ENCODE measurements around the gene MEGF6. TPM values are rescaled to one million over a fixed set of nuclear protein-coding genes. Genes with fewer than 3 reads are reported as not detected.

Gene MEGF6
- total and polyA plus RNA-seq, 2 of the 8 experiments (the other 6 are each of a cell fraction or from before 2014, with no cell fraction given): 4.1 to 14.8 TPM

DNA sequence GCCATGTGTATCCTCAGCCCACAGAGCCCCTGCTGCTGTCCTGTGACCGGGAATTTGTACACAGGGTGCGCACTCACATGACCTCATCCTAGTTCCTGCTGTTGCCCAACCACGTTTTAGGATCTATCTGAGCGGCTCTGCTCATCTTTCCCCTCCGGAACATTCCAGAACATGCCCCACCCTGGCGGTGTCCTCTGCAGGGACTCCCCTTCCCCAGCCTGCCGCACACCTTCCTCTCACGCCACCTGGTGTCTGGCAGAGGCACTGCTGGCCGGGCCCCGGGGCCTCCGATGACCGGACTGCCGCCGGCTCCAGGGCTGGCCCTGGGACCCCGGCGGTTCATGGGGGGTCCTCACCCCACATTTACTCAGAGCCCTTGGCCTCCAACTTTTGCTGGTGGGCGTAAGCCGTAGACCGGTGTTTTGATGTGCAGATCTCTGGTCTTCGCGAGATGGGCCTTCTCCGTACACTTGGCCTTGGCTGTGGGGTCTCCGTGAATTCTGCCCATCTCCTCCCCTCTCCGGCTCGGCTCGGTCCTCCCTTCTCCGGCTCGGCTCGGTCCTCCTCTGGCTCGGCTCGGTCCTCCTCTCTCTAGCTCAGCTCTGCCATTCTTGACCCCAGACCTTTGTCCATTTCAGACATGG, 127.4 kb downstream of the MEGF6 start:
- Histone ChIP-seq H3K14ac (ENCODE audit: insufficient read length) (no peak overlapping the region), H3K27ac (ENCODE audit: low read depth, low read length) (no peak overlapping the region), H2BK20ac (ENCODE audit: low read length) (no peak overlapping the region), H3K9me3 (ENCODE audit: insufficient read depth in 2 of 2, low read depth in 1 of 2, low read length in 1 of 2) (peaks cover 8 to 13% of the 10 kb centered on the region in 2 experiments; a peak in 2 of 4 replicates), H3K4me2 (ENCODE audit: insufficient read depth in 1 of 2, low read depth in 2 of 2, low read length in 2 of 2) (no peak overlapping the region), H2BK120ac (replicated peaks; ENCODE audit: low read depth, low read length) (no peak overlapping the region), H2AFZ (ENCODE audit: low read length) (no peak overlapping the region), H2BK15ac (ENCODE audit: low read length) (0 out of 2 replicates have a peak overlapping the region, but pooled peaks have one; percentile 72), H3K79me2 (ENCODE audit: control insufficient read depth in 1 of 2, insufficient read depth in 2 of 2, low read length in 2 of 2) (no peaks in the 10 kb centered on the region), H3K79me1 (ENCODE audit: low read depth, low read length) (no peaks in the 10 kb centered on the region), H4K8ac (ENCODE audit: extremely low read depth, insufficient read depth, low read length) (no peak overlapping the region; the same call in 1 of the 2 replicates), H4K5ac (ENCODE audit: insufficient read length, low read depth, low read length) (peak overlapping the region; percentile 34), H3K18ac (ENCODE audit: extremely low read depth, low read length) (no peak overlapping the region; the same call in 1 of the 2 replicates), H2BK12ac (ENCODE audit: low read depth, low read length) (0 out of 2 replicates have a peak overlapping the region, but pooled peaks have one; percentile 75), H2AK5ac (ENCODE audit: low read depth, low read length) (peak overlapping the region; percentile 42; the same call in 1 of the 2 replicates), H2BK5ac (ENCODE audit: low read depth, low read length) (peak overlapping the region; percentile 44; the same call in 1 of the 2 replicates), H3K36me3 (ENCODE audit: control insufficient read depth in 2 of 4, insufficient read depth in 4 of 4, low read length in 3 of 4) (no peaks in the 10 kb centered on the region; a peak in 1 of 8 replicates), H4K20me1 (replicated peaks in 1 of 2; ENCODE audit: control insufficient read depth in 1 of 2, insufficient read depth in 2 of 2, low read length in 2 of 2) (no peaks in the 10 kb centered on the region), H3K4me3 (ENCODE audit: extremely low read depth in 1 of 4, insufficient read depth in 2 of 4, low read depth in 3 of 4, low read length in 4 of 4) (no peak overlapping the region), H3K56ac (replicated peaks; ENCODE audit: insufficient read length, low read depth, low read length) (no peak overlapping the region), H3K4me1 (replicated peaks in 1 of 4; ENCODE audit: control insufficient read depth in 3 of 4, insufficient read depth in 4 of 4, low read length in 3 of 4) (no peaks in the 10 kb centered on the region), H3K4ac (replicated peaks; ENCODE audit: insufficient read length, low read depth, low read length) (no peak overlapping the region), H3K23ac (ENCODE audit: insufficient read length) (no peak overlapping the region), H3K9ac (replicated peaks in 1 of 4; ENCODE audit: extremely low read depth in 1 of 4, low read depth in 3 of 4, low read length in 3 of 4) (no peak overlapping the region), H4K91ac (replicated peaks; ENCODE audit: insufficient read length, low read length) (peak overlapping the region; percentile 25), H3K27me3 (replicated peaks in 1 of 4; ENCODE audit: control insufficient read depth in 3 of 4, extremely low read depth in 1 of 4, insufficient read depth in 3 of 4, low read length in 3 of 4) (no peaks in the 10 kb centered on the region), H3K23me2 (ENCODE audit: low read depth, low read length) (no peaks in the 10 kb centered on the region)
- DNase-seq (ENCODE audit: low read depth in 1 of 2, low spot score in 2 of 2): peak; percentile 44 to 97
- ChIA-PET CTCF (ENCODE audit: partially characterized antibody) (interaction anchor here (0.9 to 5.3 kb wide), 8 partner anchors 12 to 136 kb away, joined by 3 to 59 read pairs (median 10); no protein-coding TSS in a partner anchor), POLR2A (ENCODE audit: partially characterized antibody) (interaction anchor here (2.6 to 3.0 kb wide), 2 partner anchors 30 to 31 kb away, joined by 13 to 18 read pairs; partner anchors contain the start of gene ARHGEF16)
- 67% methylated on average over 31 of the region's 31 CpGs; no CpG with 5 or more reads in 1 of the 2 experiments for WGBS, 2 experiments (ENCODE audit: extremely low coverage in 1 of 2, insufficient coverage in 1 of 2, insufficient read length in 1 of 2, insufficient replicate concordance in 2 of 2, low coverage in 1 of 2, low lambda C conversion rate in 2 of 2, missing lambda C conversion rate in 1 of 2)
- FAIRE-seq: peak; percentile 32
- TF ChIP-seq GTF2F1 (IDR thresholded peaks at IDR 0.05; ENCODE audit: borderline replicate concordance, low read depth, low read length) (peak; percentile 80; the same call in 1 of the 2 replicates), CREB1 (IDR thresholded peaks at IDR 0.05) (peak; percentile 29; the same call in 1 of the 2 replicates), CTBP2 (IDR thresholded peaks at IDR 0.05; ENCODE audit: borderline replicate concordance, insufficient read depth, insufficient read length, low read length) (no peak), FOSL1 (IDR thresholded peaks at IDR 0.05; ENCODE audit: insufficient read depth, low read depth, low read length) (no peak), BCL11A (IDR thresholded peaks at IDR 0.05; ENCODE audit: low read depth in 2 of 2, low read length in 2 of 2) (no peak), TEAD4 (IDR thresholded peaks at IDR 0.05; ENCODE audit: low read depth, low read length) (peak; percentile 67), RAD21 (IDR thresholded peaks at IDR 0.05 in 1 of 2, conservative IDR thresholded peaks at IDR 0.05 in 1 of 2; ENCODE audit: low read depth in 2 of 2, low read length in 2 of 2) (peak; percentile 70 to 81)
- TF ChIP-seq, protein P1, sequence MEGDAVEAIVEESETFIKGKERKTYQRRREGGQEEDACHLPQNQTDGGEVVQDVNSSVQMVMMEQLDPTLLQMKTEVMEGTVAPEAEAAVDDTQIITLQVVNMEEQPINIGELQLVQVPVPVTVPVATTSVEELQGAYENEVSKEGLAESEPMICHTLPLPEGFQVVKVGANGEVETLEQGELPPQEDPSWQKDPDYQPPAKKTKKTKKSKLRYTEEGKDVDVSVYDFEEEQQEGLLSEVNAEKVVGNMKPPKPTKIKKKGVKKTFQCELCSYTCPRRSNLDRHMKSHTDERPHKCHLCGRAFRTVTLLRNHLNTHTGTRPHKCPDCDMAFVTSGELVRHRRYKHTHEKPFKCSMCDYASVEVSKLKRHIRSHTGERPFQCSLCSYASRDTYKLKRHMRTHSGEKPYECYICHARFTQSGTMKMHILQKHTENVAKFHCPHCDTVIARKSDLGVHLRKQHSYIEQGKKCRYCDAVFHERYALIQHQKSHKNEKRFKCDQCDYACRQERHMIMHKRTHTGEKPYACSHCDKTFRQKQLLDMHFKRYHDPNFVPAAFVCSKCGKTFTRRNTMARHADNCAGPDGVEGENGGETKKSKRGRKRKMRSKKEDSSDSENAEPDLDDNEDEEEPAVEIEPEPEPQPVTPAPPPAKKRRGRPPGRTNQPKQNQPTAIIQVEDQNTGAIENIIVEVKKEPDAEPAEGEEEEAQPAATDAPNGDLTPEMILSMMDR (IDR thresholded peaks at IDR 0.05; ENCODE audit: control extremely low read depth in 1 of 3, insufficient read depth in 1 of 3, low read depth in 1 of 3, low read length in 3 of 3): peak in 2 of 3 experiments; percentile 81 to 95; a peak in 3 of 4 replicates

Measured in H1 (cell line).